ES-I3 (cell line): Measurements from ENCODE around the gene RIF1.
"Not testable (repeated sequence)": the region's sequence is repeated elsewhere in the genome, so short reads cannot be mapped to it uniquely, and the experiment has no call there.

Experiments
- H3K36me3 ChIP-seq: 2 replicates; pipeline ENCODE4 v1.6.1; 2013; ENCODE audit warnings: mild to moderate bottlenecking, low read length, control low read depth, moderate library complexity; ENCODE audit not compliant: insufficient read depth
- H3K4me1 ChIP-seq: 2 replicates; pipeline ENCODE4 v1.6.1; 2013; ENCODE audit warnings: mild to moderate bottlenecking, control low read depth, low read length; ENCODE audit not compliant: insufficient read depth
- H3K9ac ChIP-seq: 2 replicates; pipeline ENCODE4 v1.6.1; 2013; ENCODE audit warnings: low read depth, mild to moderate bottlenecking, low read length, moderate library complexity
- H3K9me3 ChIP-seq: 2 replicates; pipeline ENCODE4 v1.6.1; 2013; ENCODE audit warnings: mild to moderate bottlenecking, low read length, moderate library complexity; ENCODE audit not compliant: control insufficient read depth, insufficient read depth

RIF1 gene

GRCh38 chr2:151401149-151401548, 8.6 kb upstream of the RIF1 start:
- no peaks in the 10 kb centered on the region for H3K36me3 ChIP-seq
- no peaks in the 10 kb centered on the region for H3K4me1 ChIP-seq
- H3K9ac ChIP-seq = no peak overlapping the region
- no peaks in the 10 kb centered on the region for H3K9me3 ChIP-seq

- no peak overlapping the region for H3K9ac ChIP-seq
- H3K9me3 ChIP-seq = no peaks in the 10 kb centered on the region
- no peaks in the 10 kb centered on the region for H3K36me3 ChIP-seq
- no peaks in the 10 kb centered on the region for H3K4me1 ChIP-seq
These were observed 5.8 kb upstream of the RIF1 start for GRCh38 chr2:151403914-151404313.

GRCh38 chr2:151405376-151405775, 4.3 kb upstream of the RIF1 start:
- Histone ChIP-seq H3K9me3 (no peaks in the 10 kb centered on the region), H3K9ac (no peak overlapping the region), H3K4me1 (no peaks in the 10 kb centered on the region), H3K36me3 (no peaks in the 10 kb centered on the region)

GRCh38 chr2:151407281-151407680, 2.4 kb upstream of the RIF1 start:
- Histone ChIP-seq H3K9ac (no peak overlapping the region), H3K36me3 (0 out of 2 replicates have a peak, but pooled peaks cover 1% of the 10 kb centered on the region), H3K4me1 (no peaks in the 10 kb centered on the region; the same call in 1 of the 2 replicates), H3K9me3 (no peaks in the 10 kb centered on the region)

GRCh38 chr2:151408788-151409600, 708 bp upstream of the RIF1 start:
- peak overlapping the region; percentile 87; the same call in 1 of the 2 replicates for H3K9ac ChIP-seq
- peaks cover 6% of the 10 kb centered on the region; the same call in 1 of the 2 replicates for H3K36me3 ChIP-seq
- H3K4me1 ChIP-seq = no peaks in the 10 kb centered on the region; the same call in 1 of the 2 replicates
- H3K9me3 ChIP-seq = no peaks in the 10 kb centered on the region

- peak overlapping the region; percentile 87 for H3K9ac ChIP-seq
- peaks cover 6% of the 10 kb centered on the region; the same call in 1 of the 2 replicates for H3K36me3 ChIP-seq
- no peaks in the 10 kb centered on the region for H3K9me3 ChIP-seq
- no peaks in the 10 kb centered on the region; the same call in 1 of the 2 replicates for H3K4me1 ChIP-seq
These were observed 758 bp downstream of the RIF1 start for GRCh38 chr2:151410485-151410834.

GRCh38 chr2:151417650-151418049, 7.9 kb downstream of the RIF1 start:
- Histone ChIP-seq H3K36me3 (peaks cover 13% of the 10 kb centered on the region), H3K9ac (no peak overlapping the region), H3K9me3 (no peaks in the 10 kb centered on the region), H3K4me1 (no peaks in the 10 kb centered on the region)

- H3K4me1 ChIP-seq, H3K9me3 ChIP-seq, H3K9ac ChIP-seq: not testable (repeated sequence)
- H3K36me3 ChIP-seq = peaks cover 25% of the 10 kb centered on the region
These were observed 12.0 kb downstream of the RIF1 start for GRCh38 chr2:151421681-151422080.

GRCh38 chr2:151422917-151423439, 13.3 kb downstream of the RIF1 start:
- H3K36me3 ChIP-seq = peaks cover 22% of the 10 kb centered on the region
- no peaks in the 10 kb centered on the region for H3K9me3 ChIP-seq
- H3K9ac ChIP-seq = no peak overlapping the region
- no peaks in the 10 kb centered on the region for H3K4me1 ChIP-seq

GRCh38 chr2:151423760-151424159, 14.1 kb downstream of the RIF1 start:
- Histone ChIP-seq H3K36me3 (peaks cover 22% of the 10 kb centered on the region), H3K9ac (no peak overlapping the region), H3K9me3 (no peaks in the 10 kb centered on the region), H3K4me1 (no peaks in the 10 kb centered on the region)

GRCh38 chr2:151437630-151438029, 27.9 kb downstream of the RIF1 start:
- no peaks in the 10 kb centered on the region for H3K4me1 ChIP-seq
- peaks cover 37% of the 10 kb centered on the region for H3K36me3 ChIP-seq
- no peaks in the 10 kb centered on the region for H3K9me3 ChIP-seq
- no peak overlapping the region for H3K9ac ChIP-seq

GRCh38 chr2:151438506-151438905, 28.8 kb downstream of the RIF1 start:
- peaks cover 40% of the 10 kb centered on the region for H3K36me3 ChIP-seq
- H3K9ac ChIP-seq = no peak overlapping the region
- no peaks in the 10 kb centered on the region for H3K4me1 ChIP-seq
- H3K9me3 ChIP-seq = no peaks in the 10 kb centered on the region

GRCh38 chr2:151439127-151439526, 29.4 kb downstream of the RIF1 start:
- H3K9me3 ChIP-seq = no peaks in the 10 kb centered on the region
- peaks cover 40% of the 10 kb centered on the region for H3K36me3 ChIP-seq
- no peaks in the 10 kb centered on the region for H3K4me1 ChIP-seq
- H3K9ac ChIP-seq = no peak overlapping the region

- Histone ChIP-seq H3K4me1 (no peaks in the 10 kb centered on the region; the same call in 1 of the 2 replicates), H3K36me3 (peaks cover 29% of the 10 kb centered on the region), H3K9ac (no peak overlapping the region), H3K9me3 (no peaks in the 10 kb centered on the region)
These were observed 49.7 kb downstream of the RIF1 start for GRCh38 chr2:151459358-151459757.

- peaks cover 49% of the 10 kb centered on the region for H3K36me3 ChIP-seq
- H3K9ac ChIP-seq = no peak overlapping the region
- no peaks in the 10 kb centered on the region; the same call in 1 of the 2 replicates for H3K4me1 ChIP-seq
- no peaks in the 10 kb centered on the region; the same call in 1 of the 2 replicates for H3K9me3 ChIP-seq
These were observed 56.1 kb downstream of the RIF1 start for GRCh38 chr2:151465771-151466170.
